ENCODE results near the gene CILP.

The CILP gene

DNA sequence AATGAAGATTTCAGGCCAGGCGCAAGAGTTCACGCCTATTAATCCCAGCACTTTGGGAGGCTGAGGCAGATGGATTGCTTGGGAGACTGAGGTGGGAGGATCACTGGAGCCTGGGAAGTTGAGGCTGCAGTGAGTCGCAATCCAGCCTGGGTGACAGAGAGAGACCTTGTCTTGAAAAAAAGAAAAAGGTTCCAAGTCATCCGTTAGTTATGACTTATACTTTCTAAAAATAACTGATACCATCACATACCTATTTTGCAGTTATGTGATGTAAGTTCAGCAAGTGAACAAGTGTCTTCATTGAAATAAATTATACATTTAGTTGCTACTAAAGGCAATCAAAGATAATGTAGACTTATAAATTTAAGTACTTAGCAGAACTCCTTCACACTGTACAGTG lies 48.2 kb downstream of the CILP start:
- no peak overlapping the region for H3K4me3 ChIP-seq (ENCODE audit: low read length)
- TF ChIP-seq CTCF (IDR thresholded peaks at IDR 0.05; ENCODE audit: insufficient read depth, low read depth, low read length, missing control alignments) = no peak
- DNase-seq (ENCODE audit: low read depth) = no peak

- no peak overlapping the region for H3K4me3 ChIP-seq (ENCODE audit: low read length)
- DNase-seq (ENCODE audit: low read depth) = no peak
- TF ChIP-seq CTCF (IDR thresholded peaks at IDR 0.05; ENCODE audit: insufficient read depth, low read depth, low read length, missing control alignments) = no peak
Measured at GRCh38 chr15:65156692-65157091, 54.6 kb downstream of the CILP start.

GRCh38 chr15:65154720-65155119 lies 56.6 kb downstream of the CILP start:
- no peak for DNase-seq (ENCODE audit: low read depth)
- no peak overlapping the region for H3K4me3 ChIP-seq (ENCODE audit: low read length)
- no peak for TF ChIP-seq CTCF (IDR thresholded peaks at IDR 0.05; ENCODE audit: insufficient read depth, low read depth, low read length, missing control alignments)

- no peak for TF ChIP-seq CTCF (IDR thresholded peaks at IDR 0.05; ENCODE audit: insufficient read depth, low read depth, low read length, missing control alignments)
- no peak overlapping the region for H3K4me3 ChIP-seq (ENCODE audit: low read length)
- no peak for DNase-seq (ENCODE audit: low read depth)
Measured at GRCh38 chr15:65147902-65148301, 63.4 kb downstream of the CILP start.

- H3K4me3 ChIP-seq (ENCODE audit: low read length) = no peak overlapping the region
- TF ChIP-seq CTCF (IDR thresholded peaks at IDR 0.05; ENCODE audit: insufficient read depth, low read depth, low read length, missing control alignments) = no peak
- no peak for DNase-seq (ENCODE audit: low read depth)
Measured at GRCh38 chr15:65146438-65146837, 64.8 kb downstream of the CILP start.
